GM21515 (cell line): ENCODE results near the gene ARMH2.
"Not testable (repeated sequence)": the region's sequence is repeated elsewhere in the genome, so short reads cannot be mapped to it uniquely, and the experiment has no call there.

ENCODE experiments used
- ATAC-seq: cut with Tn5 transposase; IDR thresholded peaks from one replicate; pipeline ENCODE4 v1.9.1; 2021; ENCODE audit not compliant: unreplicated experiment

The ARMH2 gene

GRCh38 chr6:24765968-24766367, 32.7 kb downstream of the ARMH2 start:
- not testable (repeated sequence) for ATAC-seq

- not testable (repeated sequence) for ATAC-seq
These were observed 33.6 kb downstream of the ARMH2 start for GRCh38 chr6:24764833-24765828.

- no peak for ATAC-seq
These were observed 35.1 kb downstream of the ARMH2 start for GRCh38 chr6:24763578-24763977.

GRCh38 chr6:24761851-24762250, 36.9 kb downstream of the ARMH2 start:
- peak; percentile 45 for ATAC-seq

- peak; percentile 55 for ATAC-seq
These were observed 37.4 kb downstream of the ARMH2 start for GRCh38 chr6:24761193-24761835.

- no peak for ATAC-seq
These were observed 38.5 kb downstream of the ARMH2 start for GRCh38 chr6:24760210-24760609.

GRCh38 chr6:24759718-24760117, 39.0 kb downstream of the ARMH2 start:
- ATAC-seq: no peak

- no peak for ATAC-seq
These were observed 41.1 kb downstream of the ARMH2 start for GRCh38 chr6:24757611-24758010.

- no peak for ATAC-seq
These were observed 43.4 kb downstream of the ARMH2 start for GRCh38 chr6:24755279-24755678.

- not testable (repeated sequence) for ATAC-seq
These were observed 44.3 kb downstream of the ARMH2 start for GRCh38 chr6:24754378-24754777.

- no peak for ATAC-seq
These were observed 45.2 kb downstream of the ARMH2 start for GRCh38 chr6:24753545-24753944.

GRCh38 chr6:24752917-24753492, 45.7 kb downstream of the ARMH2 start:
- ATAC-seq: no peak

GRCh38 chr6:24752503-24752902, 46.2 kb downstream of the ARMH2 start:
- no peak for ATAC-seq

- not testable (repeated sequence) for ATAC-seq
These were observed 47.8 kb downstream of the ARMH2 start for GRCh38 chr6:24750878-24751277.

GRCh38 chr6:24749297-24749696, 49.4 kb downstream of the ARMH2 start:
- no peak for ATAC-seq
